Measurements from ENCODE around the gene UHRF1. TPM values are rescaled to one million over a fixed set of nuclear protein-coding genes. Genes with fewer than 3 reads are reported as not detected.
A peak's percentile ranks its signal among the peaks of the same experiment; 100 is the strongest.
"Not testable (repeated sequence)": the region's sequence is repeated elsewhere in the genome, so short reads cannot be mapped to it uniquely, and the experiment has no call there.

Gene UHRF1
- 122 and 132 TPM in 2 replicates for total RNA-seq (2014; rRNA removed)
- 53.5 TPM for polyA plus RNA-seq (2012)

DNA sequence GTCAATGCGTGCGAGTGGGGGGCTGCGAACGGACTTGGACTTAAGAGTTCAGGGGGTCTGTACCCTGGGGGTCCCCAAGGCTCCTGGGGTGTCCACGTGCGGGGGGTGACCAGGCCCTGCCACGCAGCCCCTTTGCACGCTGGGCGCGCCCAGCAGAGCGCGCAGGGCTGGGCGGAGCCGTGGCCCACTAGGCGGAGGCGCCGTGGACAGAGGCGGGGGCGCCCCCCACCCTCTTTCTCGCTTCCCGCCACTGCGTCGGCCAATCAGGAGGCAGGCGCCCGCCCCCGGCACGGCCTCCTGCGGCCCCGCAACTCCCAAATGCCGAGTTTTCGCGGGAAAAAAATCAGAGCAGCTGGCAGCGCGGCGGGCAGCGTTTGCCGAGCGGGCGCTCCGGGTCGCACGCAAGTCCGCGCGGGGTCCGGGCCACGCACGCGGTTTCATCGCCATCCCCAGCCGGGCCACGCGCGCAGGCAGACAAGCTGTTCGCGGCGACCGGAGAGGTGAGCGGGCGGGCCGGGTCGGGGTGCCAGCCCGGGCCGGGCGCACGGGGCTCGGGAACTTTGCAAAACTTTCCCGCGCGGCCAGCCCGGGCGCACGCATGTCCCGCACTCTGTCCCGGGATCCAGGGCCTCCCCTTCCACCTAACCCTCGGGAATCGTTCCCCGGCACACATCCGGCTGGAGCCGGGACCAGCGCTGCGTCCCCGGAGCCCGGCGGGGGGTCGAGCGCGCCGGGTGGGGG is at the start of gene UHRF1:
TSS of gene UHRF1 (plus strand) at position 346 of the 741 bp plus-strand sequence. CDS start 1,385 bp downstream, outside the sequence.
- peak; percentile 64 for DNase-seq (ENCODE audit: low read depth)

DNA sequence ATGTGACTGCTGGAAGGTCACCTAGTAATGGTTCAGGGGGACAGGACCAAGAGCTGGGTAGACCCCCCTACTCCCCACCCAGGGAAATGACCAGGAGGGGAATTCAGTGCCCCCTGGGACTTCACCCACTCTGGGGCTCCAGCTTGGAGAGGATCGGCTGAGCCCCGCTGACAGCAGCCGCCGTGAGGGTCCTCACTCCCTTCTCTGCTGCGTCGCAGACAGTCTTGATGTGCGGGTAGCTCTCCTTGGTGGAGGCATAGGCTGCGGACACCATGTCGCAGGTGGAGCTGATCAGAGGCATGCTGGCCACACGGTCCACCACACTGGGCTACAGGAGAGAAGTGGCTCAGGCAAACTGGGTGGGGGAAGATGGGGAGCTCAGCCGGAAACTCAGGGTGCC is 49.6 kb upstream of the UHRF1 start:
- no peak for DNase-seq (ENCODE audit: low read depth)

DNA sequence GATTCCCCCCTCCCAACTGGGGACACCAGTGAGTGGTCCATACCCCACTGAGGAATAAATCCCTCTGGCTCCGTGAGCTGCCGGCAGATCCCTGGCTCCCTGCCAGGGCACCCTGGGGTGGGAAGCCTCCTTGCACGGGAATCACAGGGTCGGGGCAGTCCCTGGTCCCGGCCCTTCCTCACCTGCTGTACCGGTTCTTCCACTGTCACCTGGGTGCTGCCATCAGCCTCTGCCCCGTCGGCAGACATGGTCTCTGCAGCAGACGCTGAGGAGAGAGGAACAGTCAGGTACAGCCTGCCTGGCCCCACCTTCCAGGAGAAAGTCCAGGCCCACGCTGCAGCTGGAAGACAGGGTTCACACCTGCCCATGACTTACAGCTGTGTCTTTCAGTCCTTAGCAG is 48.2 kb upstream of the UHRF1 start:
- DNase-seq (ENCODE audit: low read depth): no peak

GRCh38 chr19:4866595-4867424 is 42.5 kb upstream of the UHRF1 start:
- DNase-seq (ENCODE audit: low read depth): peak; percentile 58

- peak; percentile 91 for DNase-seq (ENCODE audit: low read depth)
Observed at GRCh38 chr19:4867534-4868285, 41.6 kb upstream of the UHRF1 start, which contains the start of gene PLIN3. Gene PLIN3, minus strand, starts transcription at chr19:4867667. Its CDS starts 6,273 bp downstream, at chr19:4861394.

DNA sequence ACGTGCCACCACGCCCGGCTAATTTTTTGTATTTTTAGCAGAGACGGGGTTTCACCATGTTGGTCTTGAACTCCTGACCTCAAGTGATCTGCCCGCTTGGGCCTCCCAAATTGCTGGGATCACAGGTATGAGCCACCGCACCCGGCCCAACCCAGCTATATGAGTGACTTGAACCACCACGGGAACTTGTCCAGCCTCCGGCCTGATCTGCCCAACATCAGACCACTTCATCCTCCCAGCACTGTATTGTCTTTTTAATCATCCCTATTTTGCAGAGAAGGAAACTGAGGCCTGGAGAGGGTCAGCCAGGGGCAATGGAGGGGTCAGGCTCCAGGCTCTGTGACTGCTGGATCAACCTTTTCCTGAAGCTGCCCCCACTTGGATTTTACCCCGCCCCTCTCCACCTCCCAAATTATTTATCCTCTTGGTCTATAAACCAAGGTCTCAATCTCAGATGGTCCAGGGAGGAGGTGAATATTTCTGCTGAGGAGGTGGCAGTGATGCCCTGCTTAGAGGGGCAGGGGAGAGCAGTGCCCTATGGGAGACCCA is 40.9 kb upstream of the UHRF1 start:
- DNase-seq (ENCODE audit: low read depth): no peak

- DNase-seq (ENCODE audit: low read depth): peak; percentile 97
Observed at GRCh38 chr19:4870025-4870700, 39.1 kb upstream of the UHRF1 start.

DNA sequence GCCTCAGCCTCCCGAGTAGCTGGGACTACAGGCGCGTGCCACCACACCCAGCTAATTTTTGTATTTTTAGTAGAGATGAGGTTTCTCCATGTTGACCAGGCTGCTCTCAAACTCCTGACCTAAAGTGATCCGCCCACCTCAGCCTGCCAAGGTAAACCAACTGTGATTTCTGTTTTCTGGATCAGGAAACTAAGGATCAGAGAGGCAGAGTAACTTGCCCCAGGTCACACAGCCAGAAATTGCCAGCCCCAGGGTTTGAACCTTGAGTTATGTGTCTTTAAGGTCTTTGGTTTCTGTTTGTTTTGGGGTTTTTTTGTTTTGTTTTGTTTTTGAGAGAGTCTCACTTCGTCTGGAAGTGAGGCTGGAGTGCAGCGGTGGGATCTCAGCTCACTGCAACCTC is 37.6 kb upstream of the UHRF1 start:
- DNase-seq (ENCODE audit: low read depth): no peak

DNA sequence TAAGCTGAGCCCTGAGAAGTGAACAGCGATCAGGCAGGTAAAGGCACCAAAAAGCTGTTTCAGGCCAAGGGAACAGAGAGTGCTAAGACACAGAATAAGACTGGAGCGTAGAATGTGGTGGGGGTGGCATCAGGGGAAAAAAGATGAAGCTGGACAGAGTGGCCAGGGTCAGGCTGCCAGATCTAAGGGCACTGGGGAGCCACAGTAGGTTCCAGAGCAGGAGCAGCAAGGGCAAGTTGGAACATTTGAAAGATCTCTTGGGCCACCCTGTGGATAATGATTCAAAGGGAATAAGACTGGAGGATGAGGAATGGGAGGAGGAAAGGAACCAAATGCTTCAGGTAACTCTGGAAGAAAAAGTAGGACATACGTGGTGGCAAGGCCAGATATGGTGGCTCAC is 35.4 kb upstream of the UHRF1 start:
- no peak for DNase-seq (ENCODE audit: low read depth)

GRCh38 chr19:4877753-4878490 is 31.4 kb upstream of the UHRF1 start:
- DNase-seq (ENCODE audit: low read depth): peak; percentile 92

DNA sequence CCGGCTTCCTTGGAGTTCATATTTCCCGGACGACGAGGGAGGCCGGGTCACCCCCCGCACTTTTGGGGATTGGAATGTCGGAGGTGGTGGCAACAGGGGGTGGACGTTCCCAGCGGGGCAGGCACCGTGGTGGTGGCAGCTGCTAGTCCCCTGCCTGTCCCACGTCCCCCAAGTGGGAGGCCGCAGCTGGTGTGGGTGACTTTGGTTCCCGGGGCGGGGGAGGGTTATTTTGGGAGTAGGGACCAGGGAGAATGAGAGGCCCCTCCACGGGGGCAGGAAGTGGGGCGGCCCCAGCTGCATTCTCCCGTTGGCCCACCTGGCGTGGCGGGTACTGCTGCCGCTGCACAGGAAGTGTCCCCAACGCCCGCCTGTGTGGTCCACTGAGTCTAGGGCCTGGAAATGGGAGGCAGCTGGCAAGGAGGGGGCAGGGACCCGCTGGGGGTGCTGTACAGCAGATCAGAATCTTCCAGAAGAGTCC is 30.8 kb upstream of the UHRF1 start:
- DNase-seq (ENCODE audit: low read depth): peak; percentile 76

DNA sequence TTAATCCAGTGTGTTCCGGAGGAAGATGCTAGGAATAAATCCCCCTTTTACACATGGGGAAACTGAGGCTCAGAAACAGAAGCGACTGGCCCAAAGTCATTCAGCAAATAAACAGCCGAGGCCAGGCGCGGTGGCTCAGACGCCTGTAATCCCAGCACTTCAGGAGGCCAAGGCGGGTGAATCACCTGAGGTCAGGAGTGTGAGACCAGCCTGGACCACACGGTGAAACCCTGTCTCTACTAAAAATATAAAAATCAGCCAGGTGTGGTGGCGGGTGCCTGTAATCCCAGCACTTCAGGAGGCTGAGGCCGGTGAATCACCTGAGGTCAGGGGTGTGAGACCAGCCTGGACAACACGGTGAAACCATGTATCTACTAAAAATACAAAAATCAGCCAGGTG is 30.3 kb upstream of the UHRF1 start:
- DNase-seq (ENCODE audit: low read depth): no peak

DNA sequence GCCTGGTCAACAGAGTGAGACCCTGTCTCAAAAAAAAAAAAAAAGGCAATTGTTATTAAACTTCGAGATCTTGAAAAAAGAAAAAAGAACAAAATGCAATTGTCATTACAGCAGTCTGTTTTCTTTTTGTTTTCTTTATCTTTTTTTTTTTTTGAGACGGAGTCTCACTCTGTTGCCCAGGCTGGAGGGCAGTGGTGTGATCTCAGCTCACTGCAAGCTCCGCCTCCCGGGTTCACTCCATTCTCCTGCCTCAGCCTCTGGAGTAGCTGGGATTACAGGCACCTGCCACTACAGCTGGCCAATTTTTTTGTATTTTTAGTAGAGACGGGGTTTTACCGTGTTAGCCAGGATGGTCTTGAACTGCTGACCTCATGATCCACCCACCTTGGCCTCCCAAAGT is 26.4 kb upstream of the UHRF1 start:
- DNase-seq (ENCODE audit: low read depth): not testable (repeated sequence)

DNA sequence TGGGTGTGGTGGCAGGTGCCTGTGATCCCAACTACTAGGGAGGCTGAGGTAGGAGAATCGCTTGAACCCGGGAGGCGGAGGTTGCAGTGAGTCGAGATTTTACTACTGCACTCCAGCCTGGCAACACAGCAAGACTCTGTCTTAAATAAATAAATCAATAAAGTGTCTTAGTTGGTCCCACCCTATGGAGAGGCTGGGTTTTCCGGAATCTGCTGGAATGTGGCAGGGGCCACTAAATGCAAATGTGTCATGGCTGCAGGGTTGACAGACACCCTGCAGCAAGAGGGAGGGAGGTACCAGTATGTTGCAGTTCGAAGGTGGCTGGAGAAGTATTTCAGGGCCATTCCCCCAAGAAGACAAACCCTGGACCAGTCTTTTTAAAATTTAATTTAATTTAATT is 24.3 kb upstream of the UHRF1 start:
- DNase-seq (ENCODE audit: low read depth): not testable (repeated sequence)

GRCh38 chr19:4887803-4888202 is 21.5 kb upstream of the UHRF1 start:
- DNase-seq (ENCODE audit: low read depth): not testable (repeated sequence)

DNA sequence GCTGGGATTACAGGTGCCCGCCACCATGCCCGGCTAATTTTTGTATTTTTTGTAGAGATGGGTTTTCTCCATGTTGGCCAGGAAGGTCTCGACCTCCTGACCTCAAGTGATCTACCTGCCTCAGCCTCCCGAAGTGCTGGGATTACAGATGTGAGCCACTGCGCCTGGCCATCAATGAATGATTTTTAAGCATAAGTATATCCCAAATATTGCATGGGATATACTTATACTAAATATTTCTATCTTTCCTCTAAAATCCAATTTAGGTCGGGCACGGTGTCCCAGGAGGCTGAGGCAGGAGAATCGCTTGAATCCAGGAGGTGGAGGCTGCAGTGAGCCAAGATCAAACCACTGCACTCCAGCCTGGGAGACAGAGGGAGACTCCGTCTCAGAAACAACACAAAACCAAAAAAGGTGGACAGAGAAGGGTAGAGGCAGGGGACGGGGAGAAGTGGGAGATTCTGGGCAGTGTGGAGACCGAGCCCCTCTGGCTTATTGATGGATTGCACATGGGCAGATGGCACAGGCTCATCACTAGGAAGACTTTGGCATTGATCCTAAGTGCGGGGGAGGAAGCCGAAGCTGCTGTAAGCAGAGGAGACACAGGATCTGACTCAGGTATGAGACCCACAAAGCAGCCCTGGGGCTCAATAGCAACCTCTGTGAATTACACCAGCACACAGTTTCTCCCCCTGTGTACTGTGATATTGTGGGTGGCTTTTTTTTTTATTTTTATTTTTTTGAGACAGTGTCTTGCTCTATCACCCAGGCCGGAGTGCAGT is 20.1 kb upstream of the UHRF1 start:
- peak; percentile 55 for DNase-seq (ENCODE audit: low read depth)

DNA sequence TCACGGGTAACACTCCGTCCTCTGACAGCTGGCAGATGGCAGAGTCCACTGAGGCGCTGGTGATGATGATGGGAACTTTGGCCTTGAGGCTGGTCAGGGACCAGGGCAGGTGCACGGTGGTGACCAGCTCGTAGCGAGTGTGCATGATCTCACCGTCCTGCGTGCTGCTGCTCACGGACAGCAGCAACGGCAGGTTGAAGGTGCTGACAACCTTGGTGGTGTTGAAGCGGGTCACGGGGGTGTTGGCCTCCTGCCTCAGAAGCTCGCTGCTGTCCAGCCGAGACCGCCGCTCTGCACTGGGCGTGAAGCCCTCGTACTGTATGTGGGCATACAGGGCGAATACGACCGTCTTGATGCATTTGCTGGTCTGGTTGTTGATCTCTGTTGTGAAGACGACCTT is 18.2 kb upstream of the UHRF1 start:
- no peak for DNase-seq (ENCODE audit: low read depth)

GRCh38 chr19:4892962-4893361 is 16.3 kb upstream of the UHRF1 start:
- not testable (repeated sequence) for DNase-seq (ENCODE audit: low read depth)

GRCh38 chr19:4896372-4896771 is 12.9 kb upstream of the UHRF1 start:
- peak; percentile 52 for DNase-seq (ENCODE audit: low read depth)

All from LHCN-M2 (cell line).